ENCODE results near the gene GRWD1.

The GRWD1 gene

GRCh38 chr19:48445606-48446481, at the start of gene GRWD1:
GRWD1 (plus strand) TSS chr19:48445983; CDS start chr19:48446006, 23 bp downstream.
- DNase-seq, result peak; percentile 91

- DNase-seq, result no peak
Observed at GRCh38 chr19:48396016-48396823, 49.6 kb upstream of the GRWD1 start.

- no peak for DNase-seq
Observed at GRCh38 chr19:48396824-48397176, 49.0 kb upstream of the GRWD1 start.

- DNase-seq, result no peak
Observed at GRCh38 chr19:48397263-48398101, 48.3 kb upstream of the GRWD1 start.

- no peak for DNase-seq
Observed at GRCh38 chr19:48398102-48398374, 47.7 kb upstream of the GRWD1 start.

- peak; percentile 90 for DNase-seq
Observed at GRCh38 chr19:48398375-48399235, 47.2 kb upstream of the GRWD1 start.

- DNase-seq, result no peak
Observed at GRCh38 chr19:48400018-48400742, 45.6 kb upstream of the GRWD1 start.

GRCh38 chr19:48401287-48401686, 44.5 kb upstream of the GRWD1 start:
- no peak for DNase-seq

GRCh38 chr19:48403606-48404005, 42.2 kb upstream of the GRWD1 start:
- no peak for DNase-seq

GRCh38 chr19:48405010-48405659, 40.6 kb upstream of the GRWD1 start:
- DNase-seq, result no peak

GRCh38 chr19:48405850-48406249, 39.9 kb upstream of the GRWD1 start:
- no peak for DNase-seq

GRCh38 chr19:48413879-48414587, 31.8 kb upstream of the GRWD1 start:
- DNase-seq, result no peak

- DNase-seq, result peak; percentile 62
Observed at GRCh38 chr19:48415395-48415794, 30.4 kb upstream of the GRWD1 start.

- DNase-seq, result no peak
Observed at GRCh38 chr19:48415806-48416221, 30.0 kb upstream of the GRWD1 start.

- no peak for DNase-seq
Observed at GRCh38 chr19:48417421-48417820, 28.4 kb upstream of the GRWD1 start.

GRCh38 chr19:48418317-48419064, 27.3 kb upstream of the GRWD1 start:
- DNase-seq, result no peak

- DNase-seq, result peak; percentile 63
Observed at GRCh38 chr19:48419158-48419920, 26.4 kb upstream of the GRWD1 start.

GRCh38 chr19:48421548-48421947, 24.2 kb upstream of the GRWD1 start:
- no peak for DNase-seq
